IMR-90 (cell line): ENCODE results near the gene CCNYL1.

ENCODE experiments used
- BHLHE40 ChIP-seq: fragments of 150-350 bp; IDR thresholded peaks from 2 replicates; pipeline ENCODE4 v1.6.1; 2016; ENCODE audit warnings: mild to moderate bottlenecking, low read depth, low read length
- CEBPB ChIP-seq: IDR thresholded peaks from 2 replicates; pipeline ENCODE4 v1.6.1; 2012; ENCODE audit warnings: low read depth, low read length, improper control_type of control experiment
- CTCF ChIP-seq: conservative IDR thresholded peaks from 2 replicates; pipeline ENCODE4 v1.5.1; 2012; ENCODE audit warnings: mild to moderate bottlenecking, low read depth, low read length, improper control_type of control experiment
- ELK1 ChIP-seq: fragments of 150-350 bp; IDR thresholded peaks from 2 replicates; pipeline ENCODE4 v1.6.1; 2016; ENCODE audit warnings: low read depth, mild to moderate bottlenecking, low read length, moderate library complexity, borderline replicate concordance
- FOS ChIP-seq: fragments of 150-350 bp; IDR thresholded peaks from 2 replicates; pipeline ENCODE4 v1.6.1; 2016; ENCODE audit warnings: low read depth, low read length
- MAZ ChIP-seq: IDR thresholded peaks from 2 replicates; pipeline ENCODE4 v1.6.1; 2012; ENCODE audit warnings: low read depth, mild to moderate bottlenecking, low read length, improper control_type of control experiment, moderate library complexity, borderline replicate concordance
- MXI1 ChIP-seq: IDR thresholded peaks from 2 replicates; pipeline ENCODE4 v1.6.1; 2012; ENCODE audit warnings: low read depth, mild to moderate bottlenecking, low read length, moderate library complexity, borderline replicate concordance
- POLR2A ChIP-seq: IDR thresholded peaks from 2 replicates; pipeline ENCODE4 v1.6.1; 2012; ENCODE audit warnings: mild to moderate bottlenecking, low read depth, low read length
- RAD21 ChIP-seq: IDR thresholded peaks from 2 replicates; pipeline ENCODE4 v1.6.1; 2012; ENCODE audit warnings: low read length, improper control_type of control experiment
- RCOR1 ChIP-seq: IDR thresholded peaks from 2 replicates; pipeline ENCODE4 v1.6.1; 2012; ENCODE audit warnings: mild to moderate bottlenecking, low read length, improper control_type of control experiment; ENCODE audit not compliant: insufficient replicate concordance
- SMC3 ChIP-seq: fragments of 150-350 bp; IDR thresholded peaks from 2 replicates; pipeline ENCODE4 v1.6.1; 2016; ENCODE audit warnings: low read depth, mild to moderate bottlenecking, antibody characterized with exemption, low read length, moderate library complexity
- USF2 ChIP-seq: fragments of 150-350 bp; IDR thresholded peaks from 2 replicates; pipeline ENCODE4 v1.6.1; 2017; ENCODE audit warnings: mild to moderate bottlenecking, antibody characterized with exemption, low read length, low read depth

- TF ChIP-seq CTCF, result no peak
- TF ChIP-seq FOS, result no peak
- no peak for TF ChIP-seq BHLHE40
- no peak for TF ChIP-seq POLR2A
- no peak for TF ChIP-seq RAD21
- no peak for TF ChIP-seq ELK1
- TF ChIP-seq SMC3, result no peak
- no peak for TF ChIP-seq RCOR1
- TF ChIP-seq USF2, result no peak
- TF ChIP-seq MAZ, result no peak
- TF ChIP-seq MXI1, result no peak
- TF ChIP-seq CEBPB, result no peak
Measured at GRCh38 chr2:207681431-207681830, 30.0 kb upstream of the CCNYL1 start.
